GM18505 (cell line): Measurements from ENCODE around the gene BTN3A1.
A peak's percentile ranks its signal among the peaks of the same experiment; 100 is the strongest.
"Not testable (repeated sequence)": the region's sequence is repeated elsewhere in the genome, so short reads cannot be mapped to it uniquely, and the experiment has no call there.

Experiments
- ATAC-seq: cut with Tn5 transposase; IDR thresholded peaks from one replicate; pipeline ENCODE4 v1.9.1; 2021; ENCODE audit not compliant: unreplicated experiment
- POLR2A ChIP-seq: IDR thresholded peaks from 4 replicates; pipeline ENCODE4 v1.6.1; 2011; ENCODE audit warnings: borderline replicate concordance; ENCODE audit not compliant: insufficient read depth, insufficient read length; ENCODE audit errors: extremely low read depth

The BTN3A1 gene

GRCh38 chr6:26411751-26412150 lies 9.7 kb downstream of the BTN3A1 start:
- no peak for ATAC-seq
- TF ChIP-seq POLR2A = no peak

DNA sequence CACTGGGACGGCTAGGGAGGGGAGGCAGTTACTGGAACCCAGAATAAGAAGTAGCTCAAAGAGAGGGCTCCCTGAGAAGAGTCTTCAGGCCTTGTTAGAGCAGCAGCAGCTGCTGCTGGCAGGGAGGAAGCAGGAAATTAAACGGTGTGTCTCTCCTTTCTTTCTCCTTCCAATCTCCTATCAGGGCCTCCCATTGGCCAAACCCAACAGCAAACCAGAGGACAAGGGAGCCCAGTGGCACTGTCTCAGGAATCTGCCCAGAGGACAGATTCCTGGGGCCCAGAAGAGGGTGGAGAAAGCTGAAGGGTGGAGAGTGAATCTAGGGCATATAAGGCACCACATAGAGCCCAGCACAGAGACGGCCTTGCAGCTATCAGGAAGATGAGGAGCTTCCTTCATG lies 10.2 kb downstream of the BTN3A1 start:
- no peak for TF ChIP-seq POLR2A
- ATAC-seq = no peak

GRCh38 chr6:26412954-26413353 lies 10.9 kb downstream of the BTN3A1 start:
- ATAC-seq = no peak
- no peak for TF ChIP-seq POLR2A

DNA sequence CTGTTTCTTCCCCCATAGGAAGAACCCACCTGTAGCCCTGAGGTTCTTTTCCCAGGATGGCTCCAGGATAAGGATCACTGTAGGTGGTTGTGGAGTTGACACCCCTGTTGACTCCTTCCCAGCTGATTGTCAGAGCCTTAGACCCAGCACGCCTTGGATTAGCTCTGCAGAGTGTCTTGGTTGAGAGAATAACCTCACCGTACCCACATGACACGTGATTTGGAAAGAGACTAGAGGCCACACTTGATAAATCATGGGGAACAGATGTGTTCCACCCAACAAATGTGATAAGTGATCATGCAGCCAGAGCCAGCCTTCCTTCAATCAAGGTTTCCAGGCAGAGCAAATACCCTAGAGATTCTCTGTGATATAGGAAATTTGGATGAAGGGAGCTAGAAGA lies 12.2 kb downstream of the BTN3A1 start:
- no peak for TF ChIP-seq POLR2A

DNA sequence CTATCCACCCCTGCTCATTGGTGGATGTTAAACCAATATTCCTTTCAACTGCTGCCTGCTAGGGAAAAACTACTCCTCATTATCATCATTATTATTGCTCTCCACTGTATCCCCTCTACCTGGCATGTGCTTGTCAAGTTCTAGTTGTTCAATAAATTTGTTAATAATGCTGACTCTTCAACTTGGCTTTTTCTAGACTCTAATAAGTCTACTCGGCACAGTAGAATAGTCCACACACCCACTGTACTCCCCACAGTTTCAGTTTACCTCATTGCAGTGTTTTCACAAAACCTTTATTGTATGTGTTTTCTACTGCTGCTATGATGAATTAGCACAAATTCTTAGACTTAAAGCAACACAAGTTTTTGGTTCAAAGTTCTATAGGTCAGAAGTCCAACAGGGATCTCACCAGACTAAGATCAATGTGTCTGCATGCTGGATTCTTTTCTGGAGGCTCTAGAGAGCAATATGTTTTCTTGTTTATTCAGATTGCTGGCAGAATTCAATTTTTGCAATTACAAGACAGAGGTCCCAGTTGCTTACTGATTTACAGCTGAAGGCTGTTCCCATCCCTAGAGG lies 13.1 kb downstream of the BTN3A1 start:
- no peak for TF ChIP-seq POLR2A
- ATAC-seq = no peak

More for the DNA sequence above, 12.2 kb downstream of the BTN3A1 start:
- ATAC-seq = no peak

GRCh38 chr6:26415791-26416190 lies 13.7 kb downstream of the BTN3A1 start:
- no peak for ATAC-seq
- TF ChIP-seq POLR2A = no peak

DNA sequence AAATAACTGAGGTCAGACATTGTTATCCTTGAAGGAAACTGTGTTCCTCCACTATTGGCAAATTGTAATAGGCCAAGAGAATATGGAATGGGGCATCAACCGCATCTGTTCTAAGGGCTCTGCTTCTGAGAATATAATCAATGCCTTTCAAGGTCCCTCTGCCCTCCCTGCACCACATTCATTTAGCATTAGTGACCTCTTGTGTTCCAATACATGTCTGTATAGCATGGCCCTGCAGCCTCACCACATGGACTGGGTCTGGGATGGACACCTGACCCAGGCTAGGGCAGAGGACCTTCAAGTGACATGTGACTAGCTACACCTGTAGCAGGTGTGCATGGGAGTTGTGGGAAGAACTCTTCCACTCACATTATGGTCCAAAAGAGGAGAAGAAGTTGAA lies 14.2 kb downstream of the BTN3A1 start:
- no peak for TF ChIP-seq POLR2A
- no peak for ATAC-seq

DNA sequence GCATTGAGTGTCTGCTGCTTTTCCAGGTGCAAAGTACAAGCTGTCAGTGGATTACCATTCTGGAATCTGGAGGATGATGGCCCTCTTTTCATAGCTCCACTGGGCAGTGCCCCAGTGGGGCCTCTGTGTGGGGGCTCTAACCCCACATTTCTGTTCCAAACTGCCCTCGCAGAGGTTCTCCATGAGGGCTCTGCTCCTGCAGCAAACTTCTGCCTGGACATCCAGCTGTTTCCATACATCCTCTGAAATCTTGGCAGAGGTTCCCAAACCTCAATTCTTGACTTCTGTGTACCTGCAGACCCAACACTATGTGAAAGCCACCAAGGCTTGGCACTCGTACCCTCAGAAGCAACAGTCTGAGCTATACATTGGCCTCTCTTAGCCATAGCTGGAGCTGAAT lies 16.0 kb downstream of the BTN3A1 start:
- ATAC-seq = not testable (repeated sequence)

DNA sequence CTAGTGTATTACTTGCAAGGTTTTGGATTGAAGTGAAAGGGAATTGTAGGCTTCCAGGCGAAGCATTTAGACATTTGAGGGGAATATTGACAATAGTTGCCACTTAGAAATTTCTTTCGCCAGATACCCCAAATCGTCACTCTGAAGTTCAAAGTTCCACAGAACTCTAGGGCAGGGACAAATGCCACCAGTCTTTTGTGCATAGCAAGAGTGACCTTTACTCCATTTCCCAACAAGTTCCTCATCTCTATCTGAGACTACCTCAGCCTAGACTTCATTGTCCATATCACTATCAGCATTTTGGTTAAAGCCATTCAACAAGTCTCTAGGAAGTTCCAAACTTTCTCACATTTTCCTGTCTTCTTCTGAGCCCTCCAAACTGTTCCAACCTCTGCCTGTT lies 16.7 kb downstream of the BTN3A1 start:
- ATAC-seq = not testable (repeated sequence)

DNA sequence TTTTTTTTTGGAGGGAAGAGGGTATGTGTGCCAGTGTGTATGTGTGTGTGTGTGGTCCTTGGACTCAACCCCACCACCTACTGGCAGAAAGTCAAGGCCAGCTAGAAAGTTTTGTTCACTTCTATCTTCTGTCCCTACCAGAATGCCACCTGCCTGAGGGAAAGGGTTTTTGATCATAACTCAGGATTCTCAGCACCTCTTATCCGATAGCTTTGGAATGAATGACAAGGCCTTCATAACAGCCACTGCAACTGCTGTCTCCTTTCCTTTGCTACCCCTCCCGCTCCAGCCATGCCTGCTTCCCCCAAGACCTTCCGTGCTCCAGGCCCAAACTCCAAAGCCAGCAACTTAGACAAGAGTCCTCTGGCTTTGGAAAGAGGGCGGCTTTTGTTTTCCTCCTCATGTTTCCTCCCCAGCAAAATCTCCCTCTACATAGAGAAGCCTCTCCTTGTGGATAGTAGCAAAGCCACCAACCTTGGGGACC lies 18.7 kb downstream of the BTN3A1 start:
- TF ChIP-seq POLR2A = no peak
- no peak for ATAC-seq

- TF ChIP-seq POLR2A = no peak
- ATAC-seq = peak; percentile 72
Measured at GRCh38 chr6:26421259-26422144, 19.4 kb downstream of the BTN3A1 start.

GRCh38 chr6:26422329-26422728 lies 20.3 kb downstream of the BTN3A1 start:
- no peak for ATAC-seq
- TF ChIP-seq POLR2A = no peak

DNA sequence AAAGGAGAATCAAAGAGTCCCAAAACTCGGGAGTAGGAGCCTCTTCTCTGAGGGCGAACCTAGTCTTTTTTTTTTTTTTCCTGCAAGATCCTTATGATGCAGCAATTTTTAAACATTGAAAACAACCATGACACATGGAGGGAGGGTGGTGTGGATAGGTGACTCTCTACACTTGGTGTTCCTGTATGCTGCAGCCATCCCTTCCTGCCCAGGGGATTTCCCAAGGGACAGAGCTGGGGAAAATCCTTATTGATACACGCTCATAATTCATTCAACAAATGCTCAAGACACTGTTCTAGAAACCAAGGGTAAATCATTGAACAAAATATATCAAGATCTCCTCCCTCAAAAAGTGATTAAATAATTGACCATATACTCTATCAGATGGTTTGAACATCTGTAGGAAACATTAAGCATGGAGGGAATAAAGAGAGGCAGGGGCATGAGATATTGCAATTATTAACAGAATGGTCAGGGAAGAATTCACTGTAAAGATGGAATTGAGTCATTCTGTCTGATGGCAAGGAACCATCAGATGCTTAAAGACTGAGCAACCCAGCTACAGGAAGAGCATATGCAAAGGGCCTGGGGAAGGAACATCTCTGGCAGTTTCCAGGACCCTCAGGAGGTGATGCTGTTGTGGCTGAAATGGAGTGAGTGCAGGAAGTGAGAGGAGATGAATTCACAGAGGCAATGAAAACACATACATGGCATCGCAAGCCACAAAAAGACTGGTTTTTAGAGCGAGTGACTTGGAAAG lies 24.8 kb downstream of the BTN3A1 start:
- no peak for ATAC-seq

DNA sequence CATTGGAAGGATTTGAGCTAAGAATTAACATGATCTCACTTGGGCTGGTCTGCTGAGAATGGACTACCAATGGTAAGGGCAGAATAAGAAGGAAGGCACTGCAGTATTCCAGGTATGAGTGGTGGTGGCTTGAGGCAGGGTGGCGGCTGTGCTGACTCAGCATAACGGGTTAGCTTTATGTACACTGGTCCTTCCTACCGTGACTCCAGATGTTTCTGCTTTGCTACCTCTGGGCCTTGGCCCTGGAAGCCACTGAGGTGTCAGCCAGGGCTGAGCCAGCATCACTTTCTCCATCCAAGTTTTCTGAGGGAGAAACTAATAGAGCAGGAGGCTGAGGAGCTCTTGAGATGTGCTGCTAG lies 25.4 kb downstream of the BTN3A1 start:
- no peak for ATAC-seq
- TF ChIP-seq POLR2A = no peak

More for the DNA sequence above, 24.8 kb downstream of the BTN3A1 start:
- TF ChIP-seq POLR2A = no peak
